Right lobe of liver (tissue), 6 donors: ENCODE measurements around the gene CDC45. TPM values are rescaled to one million over a fixed set of nuclear protein-coding genes. Genes with fewer than 3 reads are reported as not detected.

Source experiments
- ATAC-seq, 4 donors: fragments of 200-7000 bp; cut with Tn5 transposase; one replicate each; pipeline ENCODE4 v1.9.1; 2020; ENCODE audit warnings: mild to moderate bottlenecking in 4 of 4, moderate library complexity in 4 of 4
- DNase-seq, 3 donors: peaks; one replicate each; pipeline ENCODE4 v3.0.0-alpha.2; 2020
- H3K27ac ChIP-seq, 3 donors: fragments of 200-600 bp; one replicate each; pipeline ENCODE4 v1.8.0; 2022
- H3K27me3 ChIP-seq, 2 donors: fragments of 200-600 bp; one replicate each; pipeline ENCODE4 v1.8.0; 2022
- H3K36me3 ChIP-seq, 4 donors: fragments of 200-600 bp; sonication (generic) in 1 of 4; one replicate each; pipeline versions ENCODE4 v1.5.1 to v1.8.0; 2017 to 2022; ENCODE audit warnings: control low read depth in 1 of 4
- H3K4me1 ChIP-seq, 4 donors: fragments of 200-600 bp; sonication (generic) in 1 of 4; one replicate each; pipeline versions ENCODE4 v1.5.1 to v1.8.0; 2017 to 2022; ENCODE audit warnings: control low read depth in 1 of 4
- H3K4me3 ChIP-seq, 3 donors: fragments of 200-600 bp; one replicate each; pipeline ENCODE4 v1.8.0; 2022
- H3K9me3 ChIP-seq, 4 donors: fragments of 200-600 bp; sonication (generic) in 1 of 4; one replicate each; pipeline versions ENCODE4 v1.5.1 to v1.8.0; 2017 to 2022; ENCODE audit warnings: control low read depth in 1 of 4
- POLR2A ChIP-seq: fragments of 450-650 bp; IDR thresholded peaks from one replicate; pipeline ENCODE4 v1.6.1; 2017; ENCODE audit warnings: antibody characterized with exemption, mild to moderate bottlenecking
- WGBS: methylation state at CpG from one replicate; pipeline ENCODE4 v1.1.6; 2018; ENCODE audit warnings: low coverage, low lambda C conversion rate; ENCODE audit not compliant: insufficient coverage; ENCODE audit errors: missing lambda C conversion rate; 5-methylcytosine and 5-hydroxymethylcytosine counted together
- intact Hi-C, 2 donors: fragments of 100-400 bp; cut with DNase I; formaldehyde crosslinking; loops; one replicate each; pipeline versions ENCODE4 v1.11.2 to v1.14.1; 2022
- total RNA-seq, 6 experiments: library from RNA; depleted of rRNA in 2 of 6; stranded (reverse); fragments of >200 nt in 2 of 6; fragmentation: NEBNext Ultra II Directional in 3 of 6; extraction: Animal tissue kit (Norgen Biotek cat#: 25700) in 3 of 6; gene quantifications; one replicate each; pipeline versions ENCODE4 v1.1.0 to v1.2.4, GENCODE V29; 2016 to 2023
- TF ChIP-seq, protein P1 (sequence below), 4 donors: fragments of 200-600 bp in 3 of 4; fragments of 450-650 bp in 1 of 4; IDR thresholded peaks; one replicate each; pipeline versions ENCODE4 v1.5.1 to v1.8.0; 2016 to 2022; ENCODE audit warnings: antibody characterized with exemption in 4 of 4, mild to moderate bottlenecking in 2 of 4
- donor health status: DM: no; HTN: yes; CAD: no.
- donor health status: DM: no; HTN: no; CAD: no.
- donor health status: DM: no; HTN: no; CAD: no.
- donor health status: DM: no; HTN: yes; CAD: no.
- donor health status: DM: no; HTN: yes; CAD: no.

The CDC45 gene
- total RNA-seq, 6 experiments from 2014 or later = 0.39 to 4.2 (median 0.56) TPM; not detected in 1

- Histone ChIP-seq H3K9me3 (no peaks in the 10 kb centered on the region), H3K4me1 (no peaks in the 10 kb centered on the region), H3K27ac (no peak overlapping the region), H3K36me3 (no peaks in the 10 kb centered on the region), H3K27me3 (no peaks in the 10 kb centered on the region), H3K4me3 (no peak overlapping the region)
- ATAC-seq = no peak
- intact Hi-C loops = no loop called here
- DNase-seq = no peak
- TF ChIP-seq, protein P1, sequence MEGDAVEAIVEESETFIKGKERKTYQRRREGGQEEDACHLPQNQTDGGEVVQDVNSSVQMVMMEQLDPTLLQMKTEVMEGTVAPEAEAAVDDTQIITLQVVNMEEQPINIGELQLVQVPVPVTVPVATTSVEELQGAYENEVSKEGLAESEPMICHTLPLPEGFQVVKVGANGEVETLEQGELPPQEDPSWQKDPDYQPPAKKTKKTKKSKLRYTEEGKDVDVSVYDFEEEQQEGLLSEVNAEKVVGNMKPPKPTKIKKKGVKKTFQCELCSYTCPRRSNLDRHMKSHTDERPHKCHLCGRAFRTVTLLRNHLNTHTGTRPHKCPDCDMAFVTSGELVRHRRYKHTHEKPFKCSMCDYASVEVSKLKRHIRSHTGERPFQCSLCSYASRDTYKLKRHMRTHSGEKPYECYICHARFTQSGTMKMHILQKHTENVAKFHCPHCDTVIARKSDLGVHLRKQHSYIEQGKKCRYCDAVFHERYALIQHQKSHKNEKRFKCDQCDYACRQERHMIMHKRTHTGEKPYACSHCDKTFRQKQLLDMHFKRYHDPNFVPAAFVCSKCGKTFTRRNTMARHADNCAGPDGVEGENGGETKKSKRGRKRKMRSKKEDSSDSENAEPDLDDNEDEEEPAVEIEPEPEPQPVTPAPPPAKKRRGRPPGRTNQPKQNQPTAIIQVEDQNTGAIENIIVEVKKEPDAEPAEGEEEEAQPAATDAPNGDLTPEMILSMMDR (IDR thresholded peaks at IDR 0.05) = no peak
- TF ChIP-seq POLR2A = no peak
- WGBS = 82% methylated on average over 2 of the region's 2 CpGs
Observed at GRCh38 chr22:19569976-19570375, 90.3 kb downstream of the CDC45 start.

Other genes with a start within 250 kb of the CDC45 start
- gene CLTCL1, start 188.2 kb upstream of the CDC45 start, total RNA-seq = 1 to 10 TPM; 3.5 to 6.6 (median 5.7) TPM
- 10 to 100 TPM; 14.6 to 25.0 (median 17.8) TPM for gene HIRA, start 48.2 kb upstream of the CDC45 start, total RNA-seq
- 10 to 100 TPM; 23.6 to 38.8 (median 27.8) TPM for gene MRPL40, start 47.4 kb upstream of the CDC45 start, total RNA-seq
- 10 to 100 TPM in 5 of 6 experiments, 1 to 10 TPM in 1; 9.8 to 15.7 (median 12.5) TPM for gene C22orf39, start 32.2 kb upstream of the CDC45 start, total RNA-seq
- 10 to 100 TPM; 26.8 to 43.7 (median 32.1) TPM for gene UFD1, start 727 bp upstream of the CDC45 start, total RNA-seq
- gene CLDN5, start 44.5 kb downstream of the CDC45 start, total RNA-seq = 10 to 100 TPM in 2 of 6 experiments, 1 to 10 TPM in 4; 4.4 to 12.1 (median 5.7) TPM
- gene SEPTIN5, start 234.6 kb downstream of the CDC45 start, total RNA-seq = 1 to 10 TPM; 1.3 to 3.7 (median 2.1) TPM
- 1 to 10 TPM in 1 of 6 experiments, under 1 TPM in 4, not detected in 1; 0.15 to 1.3 (median 0.62) TPM for gene GP1BB, start 243.6 kb downstream of the CDC45 start, total RNA-seq